Stimulated activated CD4-positive, alpha-beta T cell treated with anti-CD3 and anti-CD28 coated beads, TNF-alpha, amount 100 ng/mL, for 4 hours (primary cell): ENCODE results near the gene SEMA4G.

Experiments
- DNase-seq, 3 experiments: peaks; one replicate each; pipeline ENCODE4 v3.0.0-alpha.2; 2020; ENCODE audit warnings: low read depth in 3 of 3

Gene SEMA4G

GRCh38 chr10:101007915-101008822 is 38.9 kb downstream of the SEMA4G start:
- DNase-seq, result no peak

GRCh38 chr10:101008823-101009423 is 39.6 kb downstream of the SEMA4G start:
- DNase-seq, result no peak

GRCh38 chr10:101010329-101010728 is 41.0 kb downstream of the SEMA4G start:
- no peak for DNase-seq

GRCh38 chr10:101011517-101012423 is 42.5 kb downstream of the SEMA4G start:
- no peak for DNase-seq

GRCh38 chr10:101012525-101013364 is 43.4 kb downstream of the SEMA4G start:
- DNase-seq, result peak; percentile 47 to 72 (median 55)

GRCh38 chr10:101013365-101013825 is 44.1 kb downstream of the SEMA4G start:
- no peak for DNase-seq

- peak; percentile 53 to 58 (median 58) for DNase-seq
These were observed 45.1 kb downstream of the SEMA4G start for GRCh38 chr10:101014230-101014884.

GRCh38 chr10:101014966-101015581 is 45.8 kb downstream of the SEMA4G start:
- DNase-seq, result no peak

GRCh38 chr10:101015582-101015973 is 46.3 kb downstream of the SEMA4G start:
- no peak for DNase-seq

GRCh38 chr10:101016814-101017213 is 47.5 kb downstream of the SEMA4G start:
- DNase-seq, result no peak

- DNase-seq, result no peak
These were observed 48.9 kb downstream of the SEMA4G start for GRCh38 chr10:101018118-101018599.

GRCh38 chr10:101018600-101019439 is 49.5 kb downstream of the SEMA4G start:
- peak; percentile 48 to 56 (median 53) for DNase-seq
